Adrenal gland (tissue), 12 donors: ENCODE data around the gene ADNP2. TPM values are rescaled to one million over a fixed set of nuclear protein-coding genes. Genes with fewer than 3 reads are reported as not detected.

Source experiments
- DNase-seq, 7 donors: peaks; one replicate each; pipeline ENCODE4 v3.0.0-alpha.2; 2019 to 2020
- H3K27ac ChIP-seq, 5 donors: fragments of 200-600 bp; sonication (generic) in 4 of 5; 1 replicate in 3 of 5; 2 replicates in 2 of 5; pipeline versions ENCODE4 v1.5.1 to v1.8.0; 2016 to 2020; ENCODE audit warnings: mild to moderate bottlenecking in 1 of 5
- H3K27me3 ChIP-seq: fragments of 200-600 bp; 2 replicates; pipeline ENCODE4 v1.8.0; 2021
- H3K36me3 ChIP-seq, 2 donors: fragments of 200-600 bp; replicated peaks in 1 of 2; 1 replicate in 1 of 2; 2 replicates in 1 of 2; pipeline versions ENCODE4 v1.5.1 to v1.8.0; 2018 to 2022
- H3K4me1 ChIP-seq, 2 donors: fragments of 200-600 bp; replicated peaks in 1 of 2; 1 replicate in 1 of 2; 2 replicates in 1 of 2; pipeline versions ENCODE4 v1.5.1 to v1.8.0; 2018 to 2021
- H3K4me3 ChIP-seq, 4 donors: fragments of 200-600 bp; sonication (generic) in 3 of 4; one replicate each; pipeline ENCODE4 v1.5.1; 2016 to 2018
- H3K9me3 ChIP-seq, 3 donors: fragments of 200-600 bp; sonication (generic) in 1 of 3; replicated peaks in 1 of 3; 1 replicate in 2 of 3; 2 replicates in 1 of 3; pipeline versions ENCODE4 v1.5.1 to v1.8.0; 2016 to 2021
- CTCF ChIP-seq, 6 experiments: fragments of 450-650 bp in 4 of 6; fragments of 200-600 bp in 2 of 6; sonication (generic) in 1 of 6; IDR thresholded peaks; 1 replicate in 5 of 6; 2 replicates in 1 of 6; pipeline versions ENCODE4 v1.5.1 to v1.8.0; 2016 to 2021; ENCODE audit warnings: antibody characterized with exemption in 6 of 6, mild to moderate bottlenecking in 2 of 6, moderate library complexity in 1 of 6
- POLR2A ChIP-seq, 2 donors: fragments of 450-650 bp; IDR thresholded peaks; one replicate each; pipeline ENCODE4 v1.6.1; 2017; ENCODE audit warnings: antibody characterized with exemption in 2 of 2, mild to moderate bottlenecking in 2 of 2, moderate library complexity in 1 of 2
- WGBS, 4 donors: extraction: QIAGEN DNeasy Blood & Tissue Kit in 2 of 4; methylation state at CpG; one replicate each; pipeline versions ENCODE4 v1.1.5 to v1.1.7; 2013 to 2017; 5-methylcytosine and 5-hydroxymethylcytosine counted together
- intact Hi-C, 2 donors: fragments of 100-400 bp; cut with DNase I; formaldehyde crosslinking; loops; one replicate each; pipeline versions ENCODE4 v1.14.1 to v1.15.0; 2022 to 2023
- polyA plus RNA-seq, 3 donors: library from polyadenylated mRNA; stranded (reverse); fragments of 200-250 nt in 2 of 3; fragments of 350-450 nt in 1 of 3; fragmentation: Illumina TruSeq in 1 of 3; extraction: RNeasy Lipid Tissue Mini Kit (QIAGEN cat#74804) in 1 of 3; gene quantifications; one replicate each; pipeline ENCODE4 v1.2.3, GENCODE V29; 2013 to 2014
- total RNA-seq, 9 donors: library from RNA; depleted of rRNA in 4 of 9; stranded (reverse); fragments of >200 nt in 4 of 9; fragments of 120-200 nt in 1 of 9; fragmentation: NEBNext Ultra II Directional in 1 of 9; extraction: Animal tissue kit (Norgen Biotek cat#: 25700) in 1 of 9; gene quantifications; one replicate each; pipeline versions ENCODE4 v1.1.0 to v1.2.4, GENCODE V29; 2013 to 2023
- donor health status: healthy with polysubstance abuse.
- donor health status: Bipolar disorder and iron deficiency.
- donor health status: DM: yes; HTN: yes; CAD: no.
- donor health status: DM: no; HTN: no; CAD: no.
- donor health status: DM: no; HTN: no; CAD: no.
- donor health status: DM: yes; HTN: yes; CAD: no.

The ADNP2 gene
- total and polyA plus RNA-seq, 12 donors = 4.7 to 18.3 (median 10.7) TPM

- H3K27me3 ChIP-seq = no peaks in the 10 kb centered on the region
- TF ChIP-seq CTCF (IDR thresholded peaks at IDR 0.05) (no peak), POLR2A (IDR thresholded peaks at IDR 0.05) (peak; percentile 42 to 70)
- peak; percentile 90 to 96 (median 91) for DNase-seq
- no peaks in the 10 kb centered on the region for H3K36me3 ChIP-seq
- WGBS, 4 donors = 20 to 45% (median 36%) methylated on average over 19 to 52 of the region's 52 CpGs
- peaks cover 2 to 6% of the 10 kb centered on the region in 2 donors for H3K4me1 ChIP-seq
- intact Hi-C loops = no loop called here
- H3K4me3 ChIP-seq = peak overlapping the region in 3 of 4 donors; percentile 17 to 70 (median 36)
- H3K9me3 ChIP-seq = no peaks in the 10 kb centered on the region
- peak overlapping the region in 3 of 5 donors; percentile 13 to 82 (median 62) for H3K27ac ChIP-seq
These were observed 38.6 kb downstream of the ADNP2 start for GRCh38 chr18:80147418-80148325.

GRCh38 chr18:80148326-80149199, 39.5 kb downstream of the ADNP2 start:
- H3K27ac ChIP-seq = peak overlapping the region in 3 of 5 donors; percentile 13 to 82 (median 62)
- DNase-seq = peak in 2 of 7 donors; percentile 29 to 35

GRCh38 chr18:80149667-80150066, 40.6 kb downstream of the ADNP2 start:
- Histone ChIP-seq H3K36me3 (no peaks in the 10 kb centered on the region), H3K27me3 (no peaks in the 10 kb centered on the region), H3K4me1 (peaks cover 2 to 6% of the 10 kb centered on the region in 2 donors), H3K27ac (no peak overlapping the region), H3K4me3 (no peak overlapping the region), H3K9me3 (no peaks in the 10 kb centered on the region)
- intact Hi-C loops = no loop called here
- DNase-seq = no peak
- no peak for TF ChIP-seq POLR2A (IDR thresholded peaks at IDR 0.05)
- no peak for TF ChIP-seq CTCF (IDR thresholded peaks at IDR 0.05)

More at GRCh38 chr18:80148326-80149199, 39.5 kb downstream of the ADNP2 start:
- Histone ChIP-seq H3K4me1 (peaks cover 2 to 6% of the 10 kb centered on the region in 2 donors), H3K36me3 (no peaks in the 10 kb centered on the region), H3K27me3 (no peaks in the 10 kb centered on the region), H3K4me3 (peak overlapping the region in 3 of 4 donors; percentile 17 to 70 (median 36)), H3K9me3 (no peaks in the 10 kb centered on the region)
- 50 to 70% (median 59%) methylated on average over 27 to 34 of the region's 34 CpGs for WGBS, 4 donors
- intact Hi-C loops = no loop called here
- TF ChIP-seq CTCF (IDR thresholded peaks at IDR 0.05) = no peak
- TF ChIP-seq POLR2A (IDR thresholded peaks at IDR 0.05) = no peak

- intact Hi-C loops = no loop called here
- DNase-seq = peak in 1 of 7 donors; percentile 15
- no peaks in the 10 kb centered on the region for H3K4me1 ChIP-seq
- H3K27me3 ChIP-seq = no peaks in the 10 kb centered on the region
- H3K9me3 ChIP-seq = no peaks in the 10 kb centered on the region
- TF ChIP-seq POLR2A (IDR thresholded peaks at IDR 0.05) (no peak), CTCF (IDR thresholded peaks at IDR 0.05) (peak in 4 of 6 experiments; percentile 7 to 23 (median 17))
- 79 to 87% (median 83%) methylated on average over 6 of the region's 6 CpGs for WGBS, 4 donors
- no peak overlapping the region for H3K27ac ChIP-seq
- H3K4me3 ChIP-seq = no peak overlapping the region
- H3K36me3 ChIP-seq = no peaks in the 10 kb centered on the region
These were observed 45.2 kb downstream of the ADNP2 start for GRCh38 chr18:80154293-80154692.
